NCI-H187 (cell line): ENCODE results near the gene DTNB.
"Not testable (repeated sequence)": the region's sequence is repeated elsewhere in the genome, so short reads cannot be mapped to it uniquely, and the experiment has no call there.

Experiments
- DNase-seq, 2 experiments: peaks; one replicate each; lab custom pipeline; 2025; lab: John Stamatoyannopoulos, UW

Gene DTNB

DNA sequence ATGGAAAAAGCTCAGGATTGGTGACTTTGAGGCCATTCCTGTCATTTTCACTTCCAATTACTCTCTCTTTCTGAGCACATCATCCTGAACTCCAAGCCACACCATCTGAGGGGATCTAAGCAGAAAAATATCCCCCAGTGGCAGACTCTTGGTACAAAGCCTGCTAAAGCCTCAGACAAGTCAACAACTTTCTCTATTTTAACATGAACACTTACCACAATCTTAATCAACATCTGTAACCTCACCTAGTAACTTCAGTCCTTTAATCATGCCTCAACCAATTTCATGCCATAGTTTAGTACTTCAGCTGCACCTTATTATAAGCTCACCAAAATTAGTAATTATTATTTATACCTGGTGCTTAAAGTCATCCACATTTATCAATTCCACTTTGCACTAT lies 128.9 kb downstream of the DTNB start:
- no peak for DNase-seq

DNA sequence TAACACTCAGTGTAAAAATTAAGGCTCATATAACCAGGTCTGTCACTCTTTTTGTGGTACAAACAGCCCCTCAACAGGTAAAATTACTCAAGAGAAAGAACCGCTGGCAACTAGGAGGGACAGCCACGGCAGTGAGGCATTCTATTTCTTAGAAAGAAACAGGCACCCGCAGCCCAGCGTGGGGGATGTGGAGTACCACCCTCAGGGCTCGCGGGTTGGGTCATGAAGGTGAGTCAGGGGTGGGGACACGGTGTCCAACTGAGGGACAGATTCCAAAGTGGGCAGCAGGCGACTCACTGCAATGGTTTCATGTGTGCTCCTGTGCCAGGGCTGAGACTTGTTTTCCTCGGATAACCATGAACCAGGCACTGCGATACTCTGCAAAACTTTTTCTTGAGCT lies 129.4 kb downstream of the DTNB start:
- DNase-seq: no peak

- DNase-seq: no peak
Measured at GRCh38 chr2:25541378-25541777, 132.0 kb downstream of the DTNB start.

DNA sequence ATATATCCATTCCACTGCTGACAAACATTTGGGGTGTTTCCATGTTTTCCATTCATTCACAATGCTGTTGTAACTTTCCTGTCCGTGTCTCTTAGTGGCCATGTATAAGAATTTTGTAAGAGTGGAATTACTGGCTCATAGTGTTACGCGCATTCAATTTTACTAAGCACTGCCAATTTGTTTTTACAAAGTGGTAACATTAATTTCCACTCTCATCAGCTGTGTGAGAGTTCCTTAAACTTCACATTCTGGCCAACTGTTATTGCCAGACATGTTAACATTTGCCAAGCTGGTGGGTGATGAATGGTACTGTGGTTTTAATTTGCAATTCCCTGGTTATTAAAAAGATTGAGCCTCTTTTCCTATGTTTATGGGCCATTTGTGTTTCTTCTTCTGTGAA lies 134.2 kb downstream of the DTNB start:
- DNase-seq: no peak

DNA sequence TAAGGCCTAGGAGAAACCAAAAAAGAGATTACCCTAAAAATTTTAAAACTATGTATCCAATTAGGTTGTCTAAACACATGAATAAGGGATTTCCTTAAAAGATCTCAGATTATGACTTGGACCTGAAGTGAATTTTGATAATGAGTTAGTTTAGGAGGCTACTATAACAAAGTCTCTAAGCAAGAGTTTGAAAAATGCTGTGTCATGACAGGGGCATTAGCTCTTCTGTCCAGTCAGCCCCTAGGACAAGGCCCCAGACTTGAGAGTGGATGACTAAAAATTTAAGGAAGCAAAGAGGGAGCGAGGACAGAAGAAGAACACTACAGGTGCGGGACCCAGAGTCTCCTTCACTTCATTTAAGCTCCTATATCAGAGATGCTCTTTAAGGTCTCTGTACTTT lies 135.9 kb downstream of the DTNB start:
- DNase-seq: no peak

DNA sequence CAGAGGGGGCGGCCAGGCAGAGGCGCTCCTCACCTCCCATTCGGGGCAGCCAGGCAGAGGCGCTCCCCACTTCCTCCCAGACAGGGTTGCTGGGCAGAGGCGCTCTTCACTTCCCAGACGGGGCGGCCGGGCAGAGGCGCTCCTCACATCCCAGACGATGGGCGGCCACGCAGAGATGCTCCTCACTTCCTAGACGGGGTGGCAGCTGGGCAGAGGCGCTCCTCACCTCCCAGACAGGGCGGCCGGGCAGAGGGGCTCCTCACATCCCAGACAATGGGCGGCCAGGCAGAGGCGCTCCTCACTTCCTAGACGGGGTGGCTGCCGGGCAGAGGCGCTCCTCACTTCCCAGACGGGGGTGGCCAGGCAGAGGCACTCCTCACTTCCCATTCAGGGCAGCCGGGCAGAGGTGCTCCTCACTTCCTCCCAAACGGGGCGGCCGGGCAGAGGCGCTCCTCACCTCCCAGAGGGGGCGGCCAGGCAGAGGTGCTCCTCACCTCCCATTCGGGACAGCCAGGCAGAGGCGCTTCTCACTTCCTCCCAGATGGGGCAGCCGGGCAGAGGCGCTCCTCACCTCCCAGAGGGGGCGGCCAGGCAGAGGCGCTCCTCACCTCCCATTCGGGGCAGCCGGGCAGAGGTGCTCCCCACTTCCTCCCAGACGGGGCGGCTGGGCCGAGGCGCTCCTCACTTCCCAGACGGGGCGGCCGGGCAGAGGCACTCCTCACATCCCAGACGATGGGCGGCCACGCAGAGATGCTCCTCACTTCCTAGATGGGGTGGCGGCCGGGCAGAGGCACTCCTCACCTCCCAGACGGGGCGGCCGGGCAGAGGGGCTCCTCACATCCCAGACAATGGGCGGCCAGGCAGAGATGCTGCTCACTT lies 137.7 kb downstream of the DTNB start:
- DNase-seq: not testable (repeated sequence)

GRCh38 chr2:25534937-25535336 lies 138.4 kb downstream of the DTNB start:
- not testable (repeated sequence) for DNase-seq

DNA sequence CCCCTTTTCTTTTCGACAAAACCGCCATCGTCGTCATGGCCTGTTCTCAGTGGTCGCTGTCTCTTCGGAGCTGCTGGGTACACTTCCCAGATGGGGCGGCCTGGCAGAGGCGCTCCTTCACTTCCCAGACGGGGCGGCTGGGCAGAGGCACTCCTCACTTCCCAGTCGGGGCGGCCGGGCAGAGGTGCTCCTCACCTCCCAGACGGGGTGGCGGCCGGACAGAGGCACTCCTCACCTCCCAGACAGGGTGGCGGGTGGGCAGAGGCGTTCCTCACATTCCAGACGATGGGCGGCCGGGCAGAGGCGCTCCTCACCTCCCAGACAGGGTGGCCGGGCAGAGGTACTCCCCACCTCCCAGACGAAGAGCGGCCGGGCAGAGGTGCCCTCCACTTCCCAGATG lies 138.9 kb downstream of the DTNB start:
- DNase-seq: no peak

GRCh38 chr2:25533771-25534170 lies 139.6 kb downstream of the DTNB start:
- DNase-seq: not testable (repeated sequence)

GRCh38 chr2:25532521-25532920 lies 140.9 kb downstream of the DTNB start:
- no peak for DNase-seq

DNA sequence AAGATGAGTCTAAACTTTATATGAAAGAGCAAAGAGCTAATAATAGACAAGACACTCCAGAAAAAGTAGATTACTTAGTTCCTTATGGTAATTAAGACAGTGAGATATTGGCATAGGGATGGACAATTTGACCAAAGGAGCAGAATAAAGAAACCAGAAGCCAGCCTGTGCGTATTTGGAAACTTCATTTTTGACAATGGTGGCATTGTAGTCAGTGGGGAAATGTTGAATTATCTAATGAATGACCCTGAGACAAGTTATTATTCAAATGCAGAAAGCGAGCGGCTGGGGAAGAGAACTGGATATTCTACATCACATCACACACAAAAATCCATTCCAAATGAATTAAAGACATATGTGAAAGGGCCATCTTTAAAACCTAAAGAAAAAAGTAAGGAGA lies 144.3 kb downstream of the DTNB start:
- DNase-seq: no peak

GRCh38 chr2:25528173-25528572 lies 145.2 kb downstream of the DTNB start:
- no peak for DNase-seq

- no peak for DNase-seq
Measured at GRCh38 chr2:25524507-25524906, 148.9 kb downstream of the DTNB start.

GRCh38 chr2:25523060-25523459 lies 150.3 kb downstream of the DTNB start:
- DNase-seq: no peak

GRCh38 chr2:25521665-25522387 lies 151.6 kb downstream of the DTNB start:
- peak; percentile 16 to 37 for DNase-seq

DNA sequence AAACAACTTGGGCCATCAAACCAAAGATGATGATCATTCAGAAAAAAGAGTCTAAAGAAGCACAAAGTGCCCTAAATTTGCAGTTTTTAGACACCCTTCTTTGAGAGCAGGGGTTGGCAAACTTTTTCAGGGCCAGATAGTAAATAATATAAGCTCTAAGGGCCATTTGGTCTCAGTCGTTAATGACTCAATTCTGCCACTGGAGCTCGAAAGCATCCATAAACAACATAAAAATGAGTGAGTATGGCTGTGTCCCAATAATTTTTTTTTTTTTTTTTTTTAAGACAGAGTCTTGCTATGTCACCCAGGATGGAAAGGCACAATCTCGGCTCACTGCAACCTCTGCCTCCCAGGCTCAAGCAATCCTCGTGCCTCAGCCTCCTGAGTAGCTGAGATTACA lies 152.3 kb downstream of the DTNB start:
- DNase-seq: no peak

DNA sequence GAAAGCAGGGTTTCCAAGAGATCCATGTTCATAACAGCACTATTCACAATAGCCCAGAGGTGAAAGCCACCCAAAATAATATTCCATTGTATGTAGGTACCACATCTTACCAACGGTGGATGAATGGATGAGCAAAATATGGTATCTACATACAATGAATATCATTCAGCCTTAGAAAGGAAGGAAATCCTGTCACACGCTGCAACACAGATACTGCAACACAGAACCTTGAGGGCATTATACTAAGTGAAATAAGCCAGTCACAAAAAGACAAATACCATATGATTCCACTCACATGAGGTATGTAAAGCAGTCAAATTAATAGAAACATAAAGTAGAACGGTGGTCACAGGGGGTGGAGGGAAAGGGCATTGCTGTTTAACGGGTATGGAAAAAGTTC lies 155.7 kb downstream of the DTNB start:
- DNase-seq: no peak

GRCh38 chr2:25514043-25514637 lies 159.2 kb downstream of the DTNB start:
- DNase-seq: no peak

DNA sequence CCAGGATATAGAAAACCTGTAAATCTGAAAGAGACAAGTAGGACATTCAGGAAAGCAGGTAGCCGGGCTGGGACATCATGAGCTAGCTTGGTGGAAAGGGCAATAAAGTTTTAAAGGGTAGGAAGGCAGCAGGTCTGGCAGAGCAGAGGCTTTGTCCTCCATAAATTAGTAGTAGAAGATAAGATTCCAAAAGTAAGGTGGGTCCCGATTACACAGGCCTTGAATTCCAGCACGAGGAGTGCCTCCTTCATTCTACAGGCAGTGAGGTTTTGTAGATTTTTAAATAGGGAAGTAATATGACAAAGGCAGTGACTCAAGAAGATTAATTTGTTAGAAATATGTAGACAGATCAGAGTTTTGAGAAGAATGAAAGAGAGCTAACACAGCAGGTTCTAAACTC lies 160.7 kb downstream of the DTNB start:
- DNase-seq: no peak

- no peak for DNase-seq
Measured at GRCh38 chr2:25506226-25506625, 167.2 kb downstream of the DTNB start.

GRCh38 chr2:25505622-25506021 lies 167.8 kb downstream of the DTNB start:
- no peak for DNase-seq

DNA sequence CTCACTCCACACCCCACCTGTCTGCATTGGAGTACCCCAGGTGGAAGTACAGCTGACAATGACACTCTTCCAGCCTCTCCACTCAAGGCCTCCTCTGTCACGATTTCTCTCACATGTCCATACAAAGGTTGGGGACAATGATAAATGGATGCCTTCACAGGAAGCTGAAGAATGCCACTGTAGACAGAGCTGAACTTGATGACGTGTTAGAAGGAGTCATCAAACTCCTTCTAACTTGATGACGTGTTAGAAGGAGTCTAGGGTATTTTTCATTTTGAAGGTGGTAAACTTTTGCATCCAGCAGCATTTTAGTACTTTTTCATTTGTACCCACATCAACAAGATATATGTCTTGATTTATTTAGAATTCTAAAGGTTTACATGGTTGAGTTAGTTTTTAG lies 168.2 kb downstream of the DTNB start:
- no peak for DNase-seq

DNA sequence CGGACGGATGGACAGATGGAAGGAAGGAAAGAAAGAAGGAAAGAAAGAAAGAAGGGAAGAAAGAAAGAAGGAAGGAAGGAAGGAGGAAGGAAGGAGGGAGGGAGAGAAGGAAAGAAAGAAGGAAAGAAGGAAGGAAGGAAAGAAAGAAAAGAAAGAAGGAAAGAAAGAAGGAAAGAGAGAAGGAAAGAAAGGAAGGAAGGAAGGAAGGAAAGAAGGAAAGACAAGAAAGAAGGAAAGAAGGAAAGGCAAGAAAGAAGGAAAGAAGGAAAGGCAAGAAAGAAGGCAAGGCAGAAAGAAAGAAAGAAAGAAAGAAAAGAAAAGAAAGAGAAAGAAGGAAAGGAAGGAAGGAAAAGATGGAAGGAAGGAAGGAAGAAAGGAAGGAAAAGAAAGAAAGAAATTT lies 169.1 kb downstream of the DTNB start:
- no peak for DNase-seq
